Measurements from ENCODE around the gene ESD.

DNA sequence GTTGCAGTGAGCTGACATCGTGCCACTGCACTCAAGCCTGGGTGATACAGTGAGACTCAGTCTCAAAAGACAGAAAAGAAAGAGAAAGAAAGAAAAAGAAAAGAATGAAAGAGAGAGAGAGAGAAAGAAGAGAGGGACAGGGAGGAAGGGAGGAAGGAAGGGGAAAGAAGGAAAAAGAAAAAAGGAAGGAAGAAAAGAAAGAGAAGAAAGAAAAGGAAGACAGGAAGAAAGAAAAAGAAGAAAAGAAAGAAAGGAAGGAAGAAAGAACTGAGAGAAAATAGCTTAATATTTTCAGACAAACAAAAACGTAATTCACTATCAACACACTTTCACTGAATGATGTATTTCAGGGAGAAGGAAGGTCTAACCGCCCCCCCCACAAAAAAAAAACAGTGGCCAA is 39.3 kb downstream of the ESD start:
- TF ChIP-seq REPIN1 (tag by site-specific recombination; IDR thresholded peaks at IDR 0.05; ENCODE audit: low read depth) (no peak), ZNF768 (tag by site-specific recombination; IDR thresholded peaks at IDR 0.05) (no peak), ZNF138 (tag by site-specific recombination; IDR thresholded peaks at IDR 0.05; ENCODE audit: borderline replicate concordance) (no peak), ZNF621 (tag by site-specific recombination; IDR thresholded peaks at IDR 0.05) (no peak), ZNF777 (tag by site-specific recombination; IDR thresholded peaks at IDR 0.05; ENCODE audit: borderline replicate concordance) (no peak)

Measured in HEK293 (cell line).